Measurements from ENCODE around the gene RANBP17. TPM values are rescaled to one million over a fixed set of nuclear protein-coding genes. Genes with fewer than 3 reads are reported as not detected.
"Not testable (repeated sequence)": the region's sequence is repeated elsewhere in the genome, so short reads cannot be mapped to it uniquely, and the experiment has no call there.

Gene RANBP17
- not detected for total RNA-seq

DNA sequence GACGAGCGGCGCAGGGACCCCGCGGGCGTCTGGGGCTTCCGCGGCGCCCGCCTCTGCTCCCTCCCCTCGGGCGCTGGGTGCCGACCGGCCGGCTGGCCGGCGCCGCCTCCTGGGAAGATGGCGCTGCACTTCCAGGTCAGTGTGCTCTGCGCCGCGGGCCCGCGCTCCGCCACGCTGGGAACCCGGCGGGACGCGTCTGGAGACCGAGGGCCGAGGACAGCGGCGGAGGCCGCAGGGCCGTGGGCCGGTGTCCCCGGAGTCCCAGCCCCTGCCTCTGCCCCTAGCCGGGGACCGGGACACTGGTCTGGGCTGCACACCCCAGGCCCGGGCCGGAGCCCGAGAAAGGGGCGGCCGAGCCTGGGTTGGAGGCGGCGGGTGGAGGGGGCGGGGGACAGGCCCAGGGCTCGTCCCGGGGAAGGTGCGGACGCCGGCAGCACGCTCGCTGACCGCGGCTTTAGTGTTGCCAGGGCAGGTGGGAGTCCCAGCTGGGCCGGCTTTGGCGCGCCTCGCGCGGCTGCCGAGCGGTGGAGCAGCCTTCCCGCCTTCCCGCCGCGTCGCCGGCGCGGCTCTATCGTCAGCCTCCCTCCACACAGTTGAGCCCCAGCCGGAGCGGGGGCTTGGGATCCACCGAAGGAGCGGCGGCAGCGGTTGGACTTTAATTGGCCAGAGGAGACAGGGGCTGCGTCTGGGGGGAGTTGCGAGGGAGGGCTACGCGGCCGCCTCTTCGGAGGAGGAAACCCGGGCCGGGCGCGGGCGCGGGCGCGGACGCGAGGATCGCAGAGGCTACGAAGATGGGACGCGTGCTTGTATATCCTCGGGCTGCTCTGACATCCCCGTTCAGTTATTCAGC lies at the start of gene RANBP17:
TSS of gene RANBP17 (plus strand) at position 102 of the 850 bp plus-strand sequence.
- H3K27me3 Mint-ChIP-seq: peaks cover 28% of the 10 kb centered on the region
- DNase-seq: no peak
- peaks cover 3% of the 10 kb centered on the region for H3K4me1 Mint-ChIP-seq
- H3K36me3 Mint-ChIP-seq: peaks cover 11% of the 10 kb centered on the region
- H3K4me3 Mint-ChIP-seq: no peak within 1 kb of the TSS
- H3K27ac Mint-ChIP-seq: peak within 1 kb of the TSS; percentile 47
- no peak for ATAC-seq
- H3K9me3 Mint-ChIP-seq (ENCODE audit: low read depth): peaks cover 17% of the 10 kb centered on the region
- CTCF ChIA-PET: no interaction called here

DNA sequence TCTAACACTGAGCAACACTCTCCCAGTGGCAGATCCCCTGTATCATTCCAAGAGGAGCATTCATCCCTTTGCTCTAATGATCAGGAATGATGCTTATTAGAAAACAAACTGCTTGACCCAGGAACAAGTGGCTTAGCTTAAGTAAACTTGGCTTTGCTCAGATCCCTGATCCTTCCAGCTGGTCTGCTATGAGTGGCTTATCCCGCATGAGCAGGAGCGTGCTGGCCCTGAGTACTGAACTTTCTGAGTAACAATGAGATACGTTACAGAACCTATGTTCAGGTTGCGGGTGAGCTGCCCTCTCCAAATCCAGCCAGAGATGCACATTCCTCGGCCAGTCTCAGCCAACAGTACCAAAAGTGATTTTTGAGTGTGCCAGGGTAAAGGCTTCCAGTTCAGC lies 48.6 kb upstream of the RANBP17 start:
- H3K36me3 Mint-ChIP-seq: no peaks in the 10 kb centered on the region
- H3K4me1 Mint-ChIP-seq: no peaks in the 10 kb centered on the region
- H3K9me3 Mint-ChIP-seq (ENCODE audit: low read depth): no peaks in the 10 kb centered on the region
- H3K27ac Mint-ChIP-seq: no peak overlapping the region
- no peaks in the 10 kb centered on the region for H3K27me3 Mint-ChIP-seq
- ATAC-seq: no peak
- no peak for DNase-seq
- CTCF ChIA-PET: no interaction called here
- H3K4me3 Mint-ChIP-seq: no peak overlapping the region

DNA sequence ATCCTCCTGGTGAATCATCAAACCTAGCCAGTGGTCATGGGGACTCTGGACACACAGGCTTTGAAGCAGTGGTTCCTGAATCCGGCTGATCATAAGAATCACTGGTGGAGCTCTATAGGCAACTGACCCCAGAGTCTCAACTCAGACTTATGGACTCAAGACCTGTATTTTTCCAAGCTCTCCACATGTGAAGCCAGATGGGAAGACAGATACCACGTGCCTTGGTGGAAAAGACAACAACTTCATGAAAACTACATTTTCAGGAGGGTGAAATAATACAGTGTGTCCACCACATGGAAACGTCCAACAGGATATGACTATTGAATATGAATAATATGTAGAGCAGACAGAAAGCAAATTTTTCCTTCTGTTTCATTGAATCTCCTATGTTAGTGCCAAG lies 44.6 kb upstream of the RANBP17 start:
- Mint-ChIP-seq H3K9me3 (ENCODE audit: low read depth) (no peaks in the 10 kb centered on the region), H3K36me3 (no peaks in the 10 kb centered on the region), H3K27ac (no peak overlapping the region), H3K4me3 (no peak overlapping the region), H3K27me3 (no peaks in the 10 kb centered on the region), H3K4me1 (no peaks in the 10 kb centered on the region)
- ATAC-seq: no peak
- no peak for DNase-seq
- CTCF ChIA-PET: no interaction called here

DNA sequence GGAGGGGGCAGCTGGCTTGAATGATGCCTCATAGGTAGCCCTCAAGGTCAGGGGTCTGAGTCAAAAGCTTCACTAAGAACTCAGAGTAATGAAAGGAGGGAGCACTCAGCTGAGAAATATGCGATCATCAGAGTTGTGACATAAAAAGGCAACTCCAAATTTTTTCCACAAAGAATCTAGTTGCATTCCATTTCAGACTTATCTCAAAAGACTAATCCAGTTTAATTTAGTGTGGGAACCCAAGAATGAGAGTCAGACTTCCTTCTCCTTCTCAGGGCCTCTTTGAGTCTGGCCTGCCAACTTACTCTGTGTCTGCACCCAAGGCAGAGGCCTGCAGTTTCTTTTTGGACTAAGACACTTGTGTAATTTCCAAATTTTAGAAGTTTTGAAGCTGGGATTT lies 43.6 kb upstream of the RANBP17 start:
- DNase-seq (no peak), ATAC-seq (no peak)
- Mint-ChIP-seq H3K9me3 (ENCODE audit: low read depth) (no peaks in the 10 kb centered on the region), H3K36me3 (no peaks in the 10 kb centered on the region), H3K27me3 (no peaks in the 10 kb centered on the region), H3K4me1 (no peaks in the 10 kb centered on the region), H3K27ac (no peak overlapping the region), H3K4me3 (no peak overlapping the region)
- CTCF ChIA-PET: no interaction called here

DNA sequence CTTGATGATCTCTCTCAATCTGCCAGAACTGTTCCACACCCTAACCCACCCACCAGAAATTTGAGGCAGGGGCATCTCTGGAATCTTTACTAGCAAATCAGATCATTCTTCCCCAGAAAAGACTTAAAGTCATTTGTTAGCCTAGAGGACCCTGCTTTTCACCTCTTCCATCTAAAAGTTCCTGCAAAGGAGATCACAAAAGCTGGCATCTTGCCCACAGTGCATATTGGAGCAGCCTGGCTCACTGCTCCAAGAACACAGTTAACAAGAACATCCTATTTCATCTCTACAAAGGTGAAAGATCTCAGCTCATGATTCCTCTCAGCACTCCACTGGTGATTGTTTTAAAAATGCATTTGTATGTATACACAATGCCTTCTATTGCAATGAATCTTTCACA lies 42.0 kb upstream of the RANBP17 start:
- ATAC-seq (no peak), DNase-seq (no peak)
- Mint-ChIP-seq H3K9me3 (ENCODE audit: low read depth) (no peaks in the 10 kb centered on the region), H3K27me3 (no peaks in the 10 kb centered on the region), H3K4me1 (no peaks in the 10 kb centered on the region), H3K27ac (no peak overlapping the region), H3K4me3 (no peak overlapping the region), H3K36me3 (no peaks in the 10 kb centered on the region)
- CTCF ChIA-PET: no interaction called here

DNA sequence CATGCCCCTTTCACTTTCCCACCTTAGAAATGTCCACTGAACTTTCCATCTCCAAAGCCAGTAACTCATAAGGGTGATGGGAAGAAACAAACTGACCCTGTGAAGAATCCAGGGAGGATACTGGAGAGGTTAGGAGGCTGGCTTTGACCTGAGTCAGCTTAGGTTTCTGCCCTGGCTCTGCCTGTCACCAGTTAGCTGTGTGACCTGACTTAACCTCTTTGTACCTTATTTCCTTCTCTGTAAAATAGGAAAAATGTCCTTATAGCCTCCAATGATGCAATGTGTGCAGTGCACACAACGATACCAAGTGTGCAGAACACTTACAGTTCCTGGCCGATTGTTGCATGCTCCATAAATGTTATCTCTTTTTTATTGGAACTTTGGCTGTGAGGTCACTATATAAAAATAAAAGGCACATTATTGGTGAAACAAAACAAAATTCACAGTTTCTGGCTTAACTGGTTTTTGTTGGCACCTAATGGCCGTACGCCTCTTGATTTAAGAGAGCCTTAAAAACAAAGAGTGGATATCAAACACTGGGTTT lies 40.5 kb upstream of the RANBP17 start:
- no peaks in the 10 kb centered on the region for H3K4me1 Mint-ChIP-seq
- no peak for ATAC-seq
- CTCF ChIA-PET: no interaction called here

DNA sequence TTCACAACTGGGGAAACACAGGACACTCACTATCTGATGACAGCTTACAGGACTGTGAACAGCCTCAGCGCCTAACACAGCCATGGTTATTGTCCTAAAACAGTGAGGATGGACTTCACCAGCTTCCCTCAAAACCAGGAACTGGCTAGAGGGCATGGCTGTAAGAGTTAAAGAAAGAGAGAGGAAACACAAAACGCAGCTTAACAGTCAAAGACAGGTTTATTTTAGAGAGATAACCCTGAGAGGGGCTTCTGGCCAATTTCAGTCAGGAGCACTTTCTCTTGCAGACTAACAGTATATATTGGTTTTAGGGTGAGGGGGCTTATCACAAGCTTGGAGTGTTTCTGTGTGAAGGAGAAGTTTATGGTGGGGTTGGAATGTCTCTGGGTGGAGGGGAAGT lies 35.7 kb upstream of the RANBP17 start:
- CTCF ChIA-PET: no interaction called here
- no peaks in the 10 kb centered on the region for H3K36me3 Mint-ChIP-seq
- H3K4me1 Mint-ChIP-seq: no peaks in the 10 kb centered on the region
- no peak overlapping the region for H3K4me3 Mint-ChIP-seq
- ATAC-seq: no peak
- H3K9me3 Mint-ChIP-seq (ENCODE audit: low read depth): no peaks in the 10 kb centered on the region
- no peaks in the 10 kb centered on the region for H3K27me3 Mint-ChIP-seq
- no peak for DNase-seq
- no peak overlapping the region for H3K27ac Mint-ChIP-seq

More for the DNA sequence above, 40.5 kb upstream of the RANBP17 start:
- Mint-ChIP-seq H3K27ac (no peak overlapping the region), H3K9me3 (ENCODE audit: low read depth) (no peaks in the 10 kb centered on the region), H3K27me3 (no peaks in the 10 kb centered on the region), H3K4me3 (no peak overlapping the region), H3K36me3 (no peaks in the 10 kb centered on the region)
- DNase-seq: no peak

DNA sequence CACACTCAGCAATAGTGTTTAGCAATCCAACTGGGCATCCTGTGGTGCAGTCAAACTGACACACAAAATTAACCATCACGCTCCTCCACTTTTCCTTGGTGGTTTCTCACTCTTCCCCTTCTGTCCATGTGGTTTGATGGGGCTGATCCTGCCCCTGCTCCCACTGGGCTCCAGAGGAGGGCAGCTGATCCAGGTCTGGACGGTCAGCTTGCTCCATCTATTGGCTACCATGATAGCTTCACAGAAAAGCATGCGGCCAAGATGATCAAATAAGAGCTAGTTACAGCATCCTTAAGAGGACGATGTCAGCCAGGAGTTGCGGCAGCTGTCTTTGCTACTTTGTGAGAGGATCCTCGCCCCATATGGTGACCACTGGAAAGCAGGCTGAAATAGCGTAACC lies 29.6 kb upstream of the RANBP17 start:
- no peaks in the 10 kb centered on the region for H3K36me3 Mint-ChIP-seq
- no peaks in the 10 kb centered on the region for H3K27me3 Mint-ChIP-seq
- H3K4me1 Mint-ChIP-seq: no peaks in the 10 kb centered on the region
- no peak overlapping the region for H3K27ac Mint-ChIP-seq
- peaks cover 5% of the 10 kb centered on the region for H3K9me3 Mint-ChIP-seq (ENCODE audit: low read depth)
- ATAC-seq (no peak), DNase-seq (no peak)
- no peak overlapping the region for H3K4me3 Mint-ChIP-seq
- CTCF ChIA-PET: no interaction called here

DNA sequence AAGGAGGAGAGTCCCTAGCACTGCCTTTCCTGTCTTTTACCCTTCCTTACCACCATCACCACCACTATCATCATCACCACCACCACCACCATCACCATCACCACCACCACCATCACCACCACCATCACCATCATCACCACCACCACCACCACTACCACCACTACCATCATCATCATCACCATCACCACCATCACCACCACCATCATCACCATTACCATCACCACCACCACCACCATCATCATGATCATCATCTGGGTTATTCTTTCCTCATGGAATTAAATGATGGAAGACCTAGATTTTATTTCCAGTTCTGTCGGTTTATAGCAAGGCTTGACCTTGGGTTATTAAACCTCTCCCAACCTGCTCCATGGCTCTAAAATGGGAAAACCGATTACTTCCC lies 27.8 kb upstream of the RANBP17 start:
- H3K27ac Mint-ChIP-seq; H3K36me3 Mint-ChIP-seq; H3K4me1 Mint-ChIP-seq; H3K9me3 Mint-ChIP-seq (ENCODE audit: low read depth); DNase-seq; CTCF ChIA-PET; H3K27me3 Mint-ChIP-seq; H3K4me3 Mint-ChIP-seq; ATAC-seq: not testable (repeated sequence)

DNA sequence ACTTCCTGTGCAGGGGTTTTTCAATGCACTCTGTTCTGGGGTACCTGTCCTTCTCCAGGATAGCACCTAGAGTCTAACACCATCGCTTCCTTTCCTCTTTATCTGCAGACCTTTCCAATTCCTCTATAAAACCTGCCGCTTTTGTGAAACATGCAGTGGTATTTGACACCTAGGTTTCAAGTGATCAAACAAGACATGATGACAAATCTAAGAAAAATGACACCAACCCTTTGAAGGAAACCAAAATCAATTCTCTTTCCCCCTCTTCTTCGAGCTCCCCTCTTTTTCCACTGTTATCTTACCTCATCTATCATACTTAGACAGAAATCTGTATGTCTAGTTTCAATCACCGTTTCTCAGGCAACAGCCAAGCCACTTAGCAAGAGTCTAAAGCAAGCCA lies 25.6 kb upstream of the RANBP17 start:
- H3K9me3 Mint-ChIP-seq (ENCODE audit: low read depth): peaks cover 5% of the 10 kb centered on the region
- H3K27ac Mint-ChIP-seq: no peak overlapping the region
- H3K4me1 Mint-ChIP-seq: no peaks in the 10 kb centered on the region
- CTCF ChIA-PET: no interaction called here
- H3K4me3 Mint-ChIP-seq: no peak overlapping the region
- no peaks in the 10 kb centered on the region for H3K36me3 Mint-ChIP-seq
- ATAC-seq (no peak), DNase-seq (no peak)
- H3K27me3 Mint-ChIP-seq: no peaks in the 10 kb centered on the region

DNA sequence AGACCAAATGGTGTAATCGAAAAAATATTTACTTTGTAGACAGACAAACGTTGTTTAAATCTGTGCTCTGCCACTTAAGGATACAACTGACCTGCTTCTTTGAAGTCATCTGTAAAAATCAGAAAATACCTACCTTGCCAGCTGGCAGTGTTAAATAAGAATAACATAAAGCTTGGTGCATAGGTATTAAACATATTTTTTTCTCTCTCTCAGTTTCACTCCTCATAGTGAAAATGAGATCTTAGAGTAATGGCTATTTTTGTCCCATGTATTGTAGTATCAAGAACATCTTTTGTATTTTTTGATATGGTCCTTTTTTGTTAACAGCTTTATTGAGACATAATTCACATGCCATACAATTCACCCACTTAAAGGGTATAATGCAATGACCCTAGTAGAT lies 17.9 kb upstream of the RANBP17 start:
- ATAC-seq (no peak), DNase-seq (no peak)
- Mint-ChIP-seq H3K27ac (no peak overlapping the region), H3K36me3 (no peaks in the 10 kb centered on the region), H3K9me3 (ENCODE audit: low read depth) (no peaks in the 10 kb centered on the region), H3K4me1 (no peaks in the 10 kb centered on the region), H3K27me3 (no peaks in the 10 kb centered on the region), H3K4me3 (no peak overlapping the region)
- CTCF ChIA-PET: no interaction called here

DNA sequence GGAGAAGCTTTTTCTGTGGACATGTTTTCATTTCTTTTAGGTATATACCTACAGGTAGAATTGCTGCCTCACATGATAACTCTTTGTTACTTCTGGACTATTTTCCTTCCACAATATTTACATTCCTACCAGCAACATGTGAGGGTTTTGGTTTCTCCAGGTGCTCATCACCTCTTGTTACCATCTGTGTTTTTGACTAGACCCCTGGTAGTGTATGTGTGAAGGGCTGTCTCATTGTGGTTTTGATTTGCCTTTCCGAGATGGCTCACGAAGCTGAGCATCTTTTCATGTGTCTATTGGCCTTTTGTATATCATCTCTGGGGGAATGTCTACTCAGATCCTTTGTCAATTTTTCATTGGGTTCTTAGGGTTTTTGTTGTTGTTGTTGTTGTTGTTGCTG lies 17.2 kb upstream of the RANBP17 start:
- Mint-ChIP-seq H3K27ac (no peak overlapping the region), H3K27me3 (no peaks in the 10 kb centered on the region), H3K36me3 (no peaks in the 10 kb centered on the region), H3K4me1 (no peaks in the 10 kb centered on the region), H3K9me3 (ENCODE audit: low read depth) (no peaks in the 10 kb centered on the region), H3K4me3 (no peak overlapping the region)
- DNase-seq (no peak), ATAC-seq (no peak)
- CTCF ChIA-PET: no interaction called here

DNA sequence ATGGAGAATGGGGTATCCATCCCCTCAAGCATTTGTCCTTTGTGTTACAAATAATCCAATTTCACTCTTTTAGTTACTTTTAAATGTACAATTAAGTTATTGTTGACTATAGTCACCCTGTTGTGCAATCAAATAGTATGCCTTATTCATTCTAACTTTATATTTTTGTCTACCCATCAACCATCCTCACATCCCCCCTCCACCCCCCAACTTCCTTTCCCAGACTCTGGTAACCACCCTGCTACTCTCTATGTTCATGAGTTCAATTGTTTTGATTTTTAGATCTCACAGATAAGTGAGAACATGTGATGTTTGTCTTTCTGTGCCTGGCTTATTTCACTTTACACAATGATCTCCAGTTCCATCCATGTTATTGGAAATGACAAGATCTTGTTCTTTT lies 15.4 kb upstream of the RANBP17 start:
- H3K9me3 Mint-ChIP-seq (ENCODE audit: low read depth): no peaks in the 10 kb centered on the region
- CTCF ChIA-PET: no interaction called here
- no peaks in the 10 kb centered on the region for H3K36me3 Mint-ChIP-seq
- DNase-seq (no peak), ATAC-seq (no peak)
- no peaks in the 10 kb centered on the region for H3K4me1 Mint-ChIP-seq
- H3K27me3 Mint-ChIP-seq: no peaks in the 10 kb centered on the region
- H3K4me3 Mint-ChIP-seq: no peak overlapping the region
- H3K27ac Mint-ChIP-seq: no peak overlapping the region

DNA sequence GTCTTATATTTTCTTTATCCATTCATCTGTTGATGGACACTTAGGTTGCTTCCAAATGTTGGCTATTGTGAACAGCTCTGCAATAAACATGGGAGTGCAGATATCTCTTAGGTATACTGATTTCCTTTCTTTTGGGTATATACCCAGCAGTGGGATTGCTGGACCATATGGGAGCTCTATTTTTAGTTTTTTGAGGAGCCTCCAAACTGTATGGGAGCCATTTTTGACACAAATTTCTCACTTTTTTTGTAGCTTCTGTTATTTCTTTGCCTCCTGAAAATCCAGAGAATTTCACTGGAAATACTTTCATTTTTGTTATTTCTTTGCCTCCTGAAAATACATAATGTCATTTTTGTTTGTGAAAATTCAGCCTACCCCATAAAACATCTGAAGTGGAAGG lies 15.0 kb upstream of the RANBP17 start:
- Mint-ChIP-seq H3K27me3 (no peaks in the 10 kb centered on the region), H3K27ac (no peak overlapping the region), H3K4me1 (no peaks in the 10 kb centered on the region), H3K36me3 (no peaks in the 10 kb centered on the region), H3K4me3 (no peak overlapping the region), H3K9me3 (ENCODE audit: low read depth) (no peaks in the 10 kb centered on the region)
- CTCF ChIA-PET: no interaction called here
- DNase-seq: no peak
- no peak for ATAC-seq
